ENCODE measurements around the gene MISP.

GRCh38 chr19:754530-754929, 3.6 kb downstream of the MISP start:
- TF ChIP-seq CTCF (IDR thresholded peaks at IDR 0.05; ENCODE audit: low read length) (no peak), EZH2 (IDR thresholded peaks at IDR 0.05; ENCODE audit: borderline replicate concordance, low read length) (no peak)

Data from OCI-LY1 (cell line).